IPS-18c (cell line): Measurements from ENCODE around the gene PCK2.

Experiments used
- H3K4me3 ChIP-seq: 2 replicates; pipeline ENCODE4 v1.7.0; 2013; ENCODE audit warnings: low read depth, mild to moderate bottlenecking, low read length, moderate library complexity; ENCODE audit not compliant: insufficient read depth
- H3K9me3 ChIP-seq: one replicate; pipeline ENCODE4 v1.6.1; 2013; ENCODE audit warnings: mild to moderate bottlenecking, low read length, moderate library complexity; ENCODE audit not compliant: control insufficient read depth, insufficient read depth

The PCK2 gene

DNA sequence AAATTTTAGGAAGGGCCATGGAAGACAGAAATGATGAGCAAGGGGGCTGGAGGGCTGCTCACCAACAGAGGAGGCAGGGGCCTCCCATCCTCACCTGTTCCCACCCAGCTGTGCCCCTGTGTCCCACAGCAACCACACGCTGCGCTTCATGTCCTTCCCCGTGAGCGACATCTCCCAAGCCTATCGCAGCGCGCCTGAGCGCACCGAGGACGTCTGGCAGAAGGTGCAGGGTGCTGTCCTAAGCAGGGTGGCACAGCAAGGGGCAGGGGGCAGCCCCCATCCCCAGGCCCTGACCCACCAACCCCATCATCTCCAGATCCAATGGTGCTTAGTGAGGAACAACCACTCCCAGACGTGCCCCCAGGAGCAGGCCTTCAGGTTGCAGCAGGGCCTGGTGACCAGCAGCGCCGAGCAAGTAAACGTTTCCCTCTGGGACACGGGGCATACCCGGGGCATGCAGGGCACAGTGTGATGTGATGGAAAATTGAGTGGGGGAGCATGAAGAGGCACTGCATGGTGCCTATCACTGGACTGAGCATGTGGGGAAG lies 34.2 kb upstream of the PCK2 start:
- Histone ChIP-seq H3K4me3 (no peak overlapping the region), H3K9me3 (no peaks in the 10 kb centered on the region)

DNA sequence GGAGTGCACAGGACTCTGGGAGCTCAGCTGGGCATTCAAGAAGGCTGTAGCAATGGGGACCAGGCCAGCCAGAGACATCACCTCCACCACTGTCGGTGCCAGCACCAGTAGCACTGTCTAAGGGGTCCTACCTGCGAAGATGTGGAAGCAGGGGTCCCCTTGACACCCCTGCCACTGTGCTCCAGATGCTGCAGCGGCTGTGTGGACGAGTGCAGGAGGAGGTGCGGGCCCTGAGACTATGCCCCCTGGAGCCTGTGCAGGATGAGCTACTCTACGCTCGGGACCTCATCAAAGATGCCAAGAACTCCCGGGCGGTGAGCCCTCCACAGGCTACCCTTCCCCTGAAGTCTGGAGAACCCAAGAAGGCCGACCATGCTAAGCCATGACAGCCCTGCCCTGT lies 33.7 kb upstream of the PCK2 start:
- H3K4me3 ChIP-seq: no peak overlapping the region
- no peaks in the 10 kb centered on the region for H3K9me3 ChIP-seq

DNA sequence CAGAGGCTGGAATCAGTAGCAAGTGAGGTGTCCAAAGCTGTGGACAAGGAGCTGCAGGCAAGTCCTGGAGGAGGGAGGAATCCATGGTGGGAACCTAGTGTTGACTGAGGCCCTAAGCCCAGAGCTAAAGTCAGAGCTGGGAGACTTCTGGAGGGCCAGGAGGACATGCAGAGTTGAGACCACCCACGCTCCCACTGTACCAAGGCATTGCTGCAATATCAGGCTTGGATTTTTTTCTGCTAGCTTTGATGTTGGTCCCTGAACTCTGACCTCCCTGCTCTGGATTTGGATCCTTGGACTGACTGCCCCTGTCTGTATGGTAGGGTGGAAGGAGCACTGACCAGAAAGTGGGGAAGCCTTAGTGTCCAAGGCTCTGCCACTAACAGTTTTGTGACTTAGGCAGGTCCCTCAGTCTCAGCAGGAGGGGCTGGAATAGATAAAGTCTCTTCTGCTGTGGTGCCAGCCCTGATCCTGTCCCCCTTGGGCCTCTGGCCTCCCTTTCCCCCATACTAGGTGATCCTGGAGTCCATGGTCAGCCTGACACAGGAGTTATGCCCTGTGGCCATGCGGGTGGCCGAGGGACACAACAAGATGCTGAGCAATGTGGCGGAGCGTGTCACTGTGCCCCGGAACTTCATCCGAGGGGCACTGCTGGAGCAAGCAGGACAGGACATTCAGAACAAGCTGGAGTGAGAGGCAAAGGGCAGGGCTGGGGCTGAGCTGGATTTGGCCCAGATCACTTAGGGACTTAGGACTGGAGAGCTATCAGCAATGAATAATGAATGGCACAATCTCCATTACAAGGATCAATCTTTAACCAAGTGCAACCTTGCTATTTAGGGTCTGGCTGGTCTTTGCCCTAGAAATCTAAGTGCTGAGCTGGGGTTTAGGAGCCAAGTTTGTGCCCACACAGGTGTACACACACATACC lies 32.9 kb upstream of the PCK2 start:
- Histone ChIP-seq H3K9me3 (no peaks in the 10 kb centered on the region), H3K4me3 (no peak overlapping the region)

DNA sequence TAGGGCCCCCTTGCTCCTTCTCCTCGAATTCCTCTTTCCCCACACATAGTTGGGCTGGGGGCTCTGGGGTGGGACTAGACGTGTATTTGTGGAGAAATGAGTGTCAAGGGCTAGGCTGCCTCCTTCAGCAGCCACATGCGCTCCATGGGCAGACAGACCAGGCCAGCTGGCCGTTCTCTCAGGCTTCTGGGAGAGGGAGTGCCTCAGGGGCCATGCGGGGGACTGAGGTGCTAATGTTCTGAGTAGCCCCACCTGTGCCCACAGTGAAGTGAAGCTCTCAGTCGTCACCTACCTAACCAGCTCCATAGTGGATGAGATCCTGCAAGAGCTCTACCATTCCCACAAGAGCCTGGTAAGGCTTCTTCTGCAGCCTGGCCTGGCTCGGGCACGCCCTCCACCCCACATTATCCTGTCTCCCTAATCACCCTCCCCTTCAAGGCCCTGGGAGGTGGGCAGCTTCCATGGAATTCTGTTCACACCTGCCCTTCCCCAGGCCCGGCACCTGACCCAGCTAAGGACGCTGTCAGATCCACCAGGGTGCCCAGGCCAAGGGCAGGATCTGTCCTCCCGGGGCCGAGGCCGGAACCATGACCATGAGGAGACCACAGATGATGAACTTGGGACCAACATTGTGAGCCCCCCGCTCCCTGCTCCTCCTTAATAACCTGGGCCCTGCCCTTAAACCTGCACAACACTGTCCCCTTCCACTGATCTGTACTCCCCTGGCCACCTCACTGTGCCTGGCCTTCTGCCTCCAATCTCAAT lies 31.7 kb upstream of the PCK2 start:
- Histone ChIP-seq H3K4me3 (no peak overlapping the region), H3K9me3 (no peaks in the 10 kb centered on the region)

DNA sequence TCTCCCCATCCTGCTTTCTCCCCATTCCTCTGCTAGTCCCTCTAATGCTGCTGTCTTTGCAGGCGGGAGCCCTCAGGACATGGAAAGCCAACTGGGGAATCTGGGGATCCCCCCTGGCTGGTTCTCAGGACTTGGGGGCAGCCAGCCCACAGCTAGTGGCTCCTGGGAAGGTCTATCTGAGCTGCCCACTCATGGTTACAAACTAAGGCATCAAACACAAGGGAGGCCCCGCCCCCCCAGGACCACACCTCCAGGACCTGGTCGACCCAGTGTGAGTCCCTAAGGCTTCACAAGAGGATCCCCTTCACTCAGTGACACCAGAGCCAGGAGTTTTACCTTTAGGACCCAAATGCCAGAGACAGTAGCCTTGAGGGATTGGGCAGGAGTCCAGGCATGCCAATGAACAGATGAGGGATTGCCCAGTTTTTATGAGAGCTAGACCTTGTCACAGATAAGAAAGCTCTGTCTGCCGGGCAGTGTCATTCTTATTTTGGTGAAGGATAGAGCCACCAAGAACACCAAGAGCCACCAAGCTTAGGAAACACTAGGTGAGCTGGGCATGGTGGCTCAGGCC lies 30.8 kb upstream of the PCK2 start:
- Histone ChIP-seq H3K4me3 (no peak overlapping the region), H3K9me3 (no peaks in the 10 kb centered on the region)

DNA sequence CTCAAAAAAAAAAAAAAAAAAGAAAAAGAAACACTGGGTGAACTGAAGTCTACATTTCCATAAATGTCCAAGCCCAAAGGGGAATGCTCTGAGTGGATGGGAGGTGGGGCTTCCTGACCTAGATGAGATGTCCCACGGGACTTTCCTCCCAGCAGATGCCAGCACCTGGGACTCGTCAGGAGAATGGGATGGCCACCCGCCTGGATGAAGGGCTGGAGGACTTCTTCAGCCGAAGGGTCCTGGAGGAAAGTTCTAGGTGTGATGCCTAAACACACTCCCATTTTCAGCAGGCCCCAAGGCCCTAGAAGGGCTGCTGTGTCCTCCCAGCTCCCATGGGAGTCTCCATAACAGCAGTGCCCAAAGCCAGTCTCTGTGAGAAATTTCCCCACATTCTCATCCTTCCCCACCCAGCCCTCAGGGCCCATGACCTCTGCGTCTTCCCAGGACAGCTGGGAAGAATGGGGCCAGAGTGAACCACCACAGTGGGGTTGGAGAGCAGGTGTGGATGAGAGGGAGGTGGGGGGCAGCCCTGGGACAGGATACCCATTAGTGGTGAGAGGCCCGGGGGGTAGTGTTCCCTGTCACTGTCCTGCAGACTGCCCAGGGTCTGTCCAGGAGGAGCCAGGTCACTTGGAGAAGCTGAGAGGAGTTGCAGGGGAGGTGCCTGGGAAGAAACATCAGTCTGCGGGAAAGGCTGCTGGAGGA lies 29.9 kb upstream of the PCK2 start:
- no peak overlapping the region for H3K4me3 ChIP-seq
- no peaks in the 10 kb centered on the region for H3K9me3 ChIP-seq

DNA sequence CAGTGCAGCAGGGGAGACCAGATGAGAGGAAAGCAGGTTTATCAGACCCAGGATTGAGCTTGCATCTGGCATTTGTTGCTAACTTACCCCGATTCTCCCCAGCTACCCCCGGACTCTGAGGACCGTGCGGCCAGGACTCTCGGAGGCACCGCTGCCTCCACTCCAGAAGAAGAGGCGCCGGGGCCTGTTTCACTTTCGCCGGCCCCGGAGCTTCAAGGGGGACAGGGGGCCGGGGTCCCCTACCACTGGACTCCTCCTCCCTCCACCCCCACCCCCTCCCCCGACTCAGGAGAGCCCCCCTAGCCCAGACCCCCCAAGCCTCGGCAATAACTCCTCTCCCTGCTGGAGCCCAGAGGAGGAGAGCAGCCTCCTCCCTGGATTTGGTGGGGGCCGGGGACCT lies 29.3 kb upstream of the PCK2 start:
- H3K4me3 ChIP-seq: no peak overlapping the region
- no peaks in the 10 kb centered on the region for H3K9me3 ChIP-seq

DNA sequence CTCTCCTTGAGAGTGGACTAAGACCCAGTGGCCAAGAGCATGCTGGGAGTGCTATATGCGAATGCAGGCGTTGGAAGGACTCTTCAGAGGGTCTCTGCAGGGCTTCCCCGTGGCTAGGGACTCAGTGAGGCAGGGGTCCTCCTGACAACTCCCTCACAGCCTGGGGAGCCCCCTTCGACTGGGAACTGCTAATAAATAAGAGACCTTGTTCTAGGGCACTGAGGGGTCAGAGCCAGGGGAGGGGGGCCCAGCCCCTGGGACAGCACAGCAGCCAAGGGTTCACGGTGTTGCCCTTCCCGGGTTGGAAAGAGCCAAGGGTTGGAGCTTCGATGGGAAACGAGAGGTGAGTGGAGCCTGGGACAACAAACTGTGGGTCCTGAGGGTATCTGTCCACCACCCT lies 28.7 kb upstream of the PCK2 start:
- no peaks in the 10 kb centered on the region for H3K9me3 ChIP-seq
- no peak overlapping the region for H3K4me3 ChIP-seq

DNA sequence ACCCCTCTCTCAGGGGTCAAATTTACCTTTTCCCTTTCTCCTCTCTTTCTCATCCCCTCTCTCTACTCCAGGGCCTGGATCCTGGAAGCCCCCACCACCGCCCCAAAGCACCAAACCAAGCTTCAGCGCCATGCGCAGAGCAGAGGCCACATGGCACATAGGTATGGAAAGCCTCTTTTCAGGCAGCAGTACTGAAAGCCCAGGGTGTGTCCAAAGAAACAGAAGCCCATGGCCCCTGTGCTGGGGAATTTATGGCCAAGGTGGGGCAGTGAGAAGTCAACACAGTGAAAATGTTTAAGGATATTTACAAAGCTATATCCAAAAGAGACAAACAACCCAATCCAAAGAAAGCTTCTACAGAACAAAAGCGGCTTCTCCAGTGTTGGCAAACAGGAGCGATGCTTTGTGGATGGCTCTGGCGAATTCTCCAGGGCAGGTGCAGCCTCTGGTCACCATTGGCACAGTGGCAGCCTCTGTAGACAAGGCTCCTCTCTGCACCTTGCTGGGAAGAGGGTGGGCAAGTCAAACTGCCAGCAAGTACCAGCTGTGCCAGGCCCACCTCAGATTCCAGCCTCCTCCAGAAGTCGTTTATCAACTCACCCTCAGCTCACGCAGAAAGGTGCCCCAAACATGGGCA lies 27.5 kb upstream of the PCK2 start:
- Histone ChIP-seq H3K9me3 (no peaks in the 10 kb centered on the region), H3K4me3 (no peak overlapping the region)

DNA sequence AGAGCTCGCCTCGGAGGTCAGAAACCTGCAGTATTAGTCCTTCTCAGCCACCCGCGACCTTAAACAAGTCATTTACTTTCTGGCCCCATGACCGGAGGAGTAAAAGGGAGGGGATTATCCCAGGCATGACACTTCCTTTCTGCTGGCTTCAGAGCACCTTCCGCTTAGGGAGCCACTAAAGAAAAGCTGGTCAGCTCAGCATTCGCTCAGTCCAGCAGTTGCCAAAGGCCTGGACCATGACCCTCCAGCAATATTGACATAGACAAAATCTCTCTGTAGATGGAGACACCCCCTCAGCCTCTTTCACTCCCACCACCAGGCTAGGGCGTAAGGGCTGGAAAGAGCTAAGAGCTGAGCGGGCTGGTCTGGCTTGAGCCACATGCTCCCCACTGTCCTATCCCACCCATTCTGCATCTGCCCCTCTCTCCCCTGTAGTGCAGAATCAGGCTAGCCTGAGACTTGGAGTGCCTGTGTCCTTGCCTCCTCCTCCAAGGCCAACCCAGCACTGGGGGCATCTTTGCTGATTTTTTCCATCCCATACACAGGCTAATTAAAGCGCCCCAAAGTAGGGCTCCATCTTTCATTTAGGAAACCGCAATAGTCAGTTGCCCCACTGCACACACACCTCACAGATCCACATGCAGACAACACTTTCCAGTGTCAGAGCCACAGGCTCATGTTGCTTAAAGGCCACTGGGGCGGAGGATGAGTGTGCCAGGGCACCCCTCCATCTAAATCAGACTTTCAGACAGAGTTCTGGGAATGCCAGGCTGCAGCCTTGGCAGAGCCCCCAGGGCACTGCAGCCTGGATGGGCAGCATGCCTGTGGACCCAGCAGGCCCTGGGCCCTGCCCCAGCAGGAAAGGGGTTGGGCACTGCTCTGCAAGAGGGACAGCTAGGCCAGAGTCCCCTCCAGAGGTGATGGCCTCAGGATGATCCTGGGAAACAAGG lies 26.7 kb upstream of the PCK2 start:
- Histone ChIP-seq H3K4me3 (no peak overlapping the region), H3K9me3 (no peaks in the 10 kb centered on the region)

DNA sequence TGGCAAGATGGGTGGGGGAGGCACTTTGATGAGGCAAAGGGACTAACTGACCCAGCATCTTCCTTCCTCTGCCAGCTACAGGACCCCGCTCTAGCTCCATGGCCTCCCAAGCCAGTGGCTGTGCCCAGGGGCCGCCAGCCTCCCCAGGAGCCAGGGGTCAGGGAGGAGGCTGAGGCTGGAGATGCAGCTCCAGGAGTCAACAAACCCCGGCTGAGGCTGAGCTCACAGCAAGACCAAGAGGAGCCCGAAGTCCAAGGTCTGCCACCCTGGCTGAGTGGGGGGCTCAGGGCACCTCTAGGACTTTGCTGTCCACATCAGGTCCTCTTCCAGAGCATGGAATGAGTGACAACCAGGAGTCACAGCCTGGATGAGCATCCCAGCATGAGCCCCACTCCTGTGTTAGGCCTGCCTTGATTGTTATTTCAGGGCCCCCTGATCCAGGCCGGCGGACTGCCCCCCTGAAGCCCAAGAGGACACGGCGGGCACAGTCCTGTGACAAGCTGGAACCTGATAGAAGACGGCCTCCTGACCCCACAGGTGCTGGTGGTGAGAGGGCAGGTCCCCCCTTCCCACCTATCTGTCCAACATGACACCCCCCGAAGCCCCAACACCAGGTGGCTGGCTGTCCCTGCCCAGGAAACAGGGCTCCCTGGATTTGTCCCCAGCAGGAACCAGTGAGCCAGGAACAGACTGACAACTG lies 25.2 kb upstream of the PCK2 start:
- Histone ChIP-seq H3K9me3 (no peaks in the 10 kb centered on the region), H3K4me3 (no peak overlapping the region)

DNA sequence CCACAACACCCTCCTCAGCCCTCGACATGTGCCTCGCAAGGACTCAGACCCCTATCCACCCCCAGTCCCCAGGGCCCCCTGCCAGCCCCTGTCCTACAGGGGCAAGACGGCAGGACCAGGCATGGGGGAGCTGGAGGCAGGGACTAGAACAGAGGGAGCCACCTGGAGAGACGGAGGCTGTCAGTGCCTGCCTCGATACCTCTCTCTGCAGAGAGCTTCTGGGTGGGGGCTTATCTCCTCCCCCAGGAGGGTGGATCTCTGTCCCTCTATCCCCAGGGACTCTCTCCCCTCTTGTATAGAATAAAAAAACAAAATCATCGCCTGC lies 24.7 kb upstream of the PCK2 start:
- H3K9me3 ChIP-seq: no peaks in the 10 kb centered on the region
- no peak overlapping the region for H3K4me3 ChIP-seq

DNA sequence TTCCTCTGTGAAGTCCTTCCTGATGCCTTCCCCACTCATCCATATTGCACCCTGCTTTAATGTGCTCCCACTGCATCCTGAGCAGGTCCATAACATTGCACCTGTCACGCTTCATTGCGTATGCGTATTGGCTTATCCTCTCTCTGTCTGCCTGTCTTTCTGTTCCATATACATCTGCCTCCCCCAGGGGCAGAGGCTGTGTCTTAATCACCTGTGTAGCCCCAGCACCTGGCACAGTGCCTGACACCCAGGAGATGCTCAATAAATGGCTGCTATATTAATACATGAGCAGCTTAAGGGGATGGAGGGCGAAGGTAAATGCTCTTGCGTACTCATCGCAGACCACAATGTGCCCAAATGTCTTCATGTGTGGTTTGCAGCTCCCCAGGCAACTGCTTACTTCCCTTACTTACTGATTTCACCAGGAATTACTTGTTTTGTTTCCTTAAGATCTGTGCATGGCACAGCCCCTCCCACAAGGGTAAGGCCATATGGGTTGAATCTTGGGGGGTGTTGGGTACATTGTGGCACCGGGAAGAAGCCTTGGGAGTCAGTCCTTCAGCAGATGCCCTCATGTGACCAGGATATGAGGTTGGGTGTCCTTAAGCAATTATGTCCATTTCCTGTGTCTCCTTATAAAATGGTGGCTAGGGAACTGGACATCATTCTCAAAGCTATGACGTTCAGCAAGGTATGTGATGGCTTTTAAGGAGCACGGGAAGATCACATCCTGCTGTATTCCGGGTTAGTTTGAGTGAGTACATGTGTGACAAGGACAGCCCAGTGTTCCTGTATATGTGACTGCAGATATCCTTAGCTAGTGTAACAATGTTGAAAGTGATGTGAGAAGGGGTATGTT lies 23.6 kb upstream of the PCK2 start:
- H3K9me3 ChIP-seq: no peaks in the 10 kb centered on the region
- H3K4me3 ChIP-seq: no peak overlapping the region

DNA sequence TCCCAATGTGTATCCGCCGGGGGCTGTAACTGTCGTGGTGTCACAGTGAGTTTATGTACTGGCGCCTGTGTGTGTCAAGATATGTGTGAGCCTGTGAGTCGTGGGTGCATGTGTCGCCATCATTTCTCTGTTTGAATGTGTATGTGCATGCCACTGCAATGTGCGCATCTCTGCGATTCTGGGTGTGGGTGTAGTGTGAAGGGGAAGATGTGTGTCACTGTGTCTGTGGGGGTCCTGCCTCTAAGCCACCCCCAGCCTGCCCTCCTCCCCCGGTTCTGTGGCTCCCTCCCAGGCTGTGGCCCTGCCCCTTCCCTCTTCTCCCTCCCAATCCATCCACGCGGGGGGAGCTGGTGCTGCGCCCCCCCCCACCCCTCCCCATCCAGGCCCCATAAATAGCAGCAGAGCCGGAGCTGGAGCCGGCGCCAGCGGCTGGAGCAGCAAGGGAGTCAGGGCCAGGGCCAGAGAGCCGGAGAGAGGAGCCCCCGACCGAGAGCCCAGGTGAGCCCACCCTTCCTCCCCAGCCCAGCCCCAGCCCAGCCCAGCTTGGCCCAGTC lies 22.9 kb upstream of the PCK2 start, which contains the start of gene CPNE6:
Gene CPNE6 (plus strand): TSS at position 419 of the 554 bp plus-strand sequence. CDS start 1,375 bp downstream, outside the sequence.
- no peak within 1 kb of the TSS for H3K4me3 ChIP-seq
- H3K9me3 ChIP-seq: no peaks in the 10 kb centered on the region
